GM18507 (cell line): ENCODE data around the gene TXNIP.
"Not testable (repeated sequence)": the region's sequence is repeated elsewhere in the genome, so short reads cannot be mapped to it uniquely, and the experiment has no call there.

Source experiments
- DNase-seq: peaks from one replicate; pipeline ENCODE4 v3.0.0; 2011; ENCODE audit warnings: low read depth; ENCODE audit not compliant: insufficient read length; ENCODE audit errors: extremely low spot score
- FAIRE-seq: peaks from 2 replicates; lab custom pipeline; 2011; peaks lifted over from hg19 to GRCh38; lab: Jason Lieb, UNC

Gene TXNIP, protein sequence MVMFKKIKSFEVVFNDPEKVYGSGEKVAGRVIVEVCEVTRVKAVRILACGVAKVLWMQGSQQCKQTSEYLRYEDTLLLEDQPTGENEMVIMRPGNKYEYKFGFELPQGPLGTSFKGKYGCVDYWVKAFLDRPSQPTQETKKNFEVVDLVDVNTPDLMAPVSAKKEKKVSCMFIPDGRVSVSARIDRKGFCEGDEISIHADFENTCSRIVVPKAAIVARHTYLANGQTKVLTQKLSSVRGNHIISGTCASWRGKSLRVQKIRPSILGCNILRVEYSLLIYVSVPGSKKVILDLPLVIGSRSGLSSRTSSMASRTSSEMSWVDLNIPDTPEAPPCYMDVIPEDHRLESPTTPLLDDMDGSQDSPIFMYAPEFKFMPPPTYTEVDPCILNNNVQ

GRCh38 chr1:145996433-145997015 is at the start of gene TXNIP:
Gene TXNIP, minus strand, starts transcription at chr1:145996579. Its CDS starts 313 bp downstream, at chr1:145996266.
- FAIRE-seq (peak; percentile 95), DNase-seq (peak; percentile 96)

DNA sequence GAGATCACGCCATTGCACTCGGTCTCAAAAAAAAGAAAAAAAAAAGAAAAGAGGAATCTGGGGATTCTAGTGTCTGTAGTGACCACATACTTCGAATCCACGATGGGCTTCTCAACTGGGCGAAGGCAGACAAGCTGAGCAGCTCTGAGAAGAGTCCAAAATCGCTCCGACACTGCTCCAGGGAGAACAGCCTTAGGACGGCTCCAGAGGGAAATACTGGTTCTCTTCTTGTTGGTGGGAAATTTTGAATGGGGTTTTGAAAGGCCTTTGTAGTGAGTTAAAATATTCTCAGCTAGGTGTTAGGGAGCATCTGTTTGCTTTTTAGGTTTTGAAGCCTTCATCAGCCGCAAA is 43.4 kb upstream of the TXNIP start:
- FAIRE-seq: no peak
- DNase-seq: no peak

DNA sequence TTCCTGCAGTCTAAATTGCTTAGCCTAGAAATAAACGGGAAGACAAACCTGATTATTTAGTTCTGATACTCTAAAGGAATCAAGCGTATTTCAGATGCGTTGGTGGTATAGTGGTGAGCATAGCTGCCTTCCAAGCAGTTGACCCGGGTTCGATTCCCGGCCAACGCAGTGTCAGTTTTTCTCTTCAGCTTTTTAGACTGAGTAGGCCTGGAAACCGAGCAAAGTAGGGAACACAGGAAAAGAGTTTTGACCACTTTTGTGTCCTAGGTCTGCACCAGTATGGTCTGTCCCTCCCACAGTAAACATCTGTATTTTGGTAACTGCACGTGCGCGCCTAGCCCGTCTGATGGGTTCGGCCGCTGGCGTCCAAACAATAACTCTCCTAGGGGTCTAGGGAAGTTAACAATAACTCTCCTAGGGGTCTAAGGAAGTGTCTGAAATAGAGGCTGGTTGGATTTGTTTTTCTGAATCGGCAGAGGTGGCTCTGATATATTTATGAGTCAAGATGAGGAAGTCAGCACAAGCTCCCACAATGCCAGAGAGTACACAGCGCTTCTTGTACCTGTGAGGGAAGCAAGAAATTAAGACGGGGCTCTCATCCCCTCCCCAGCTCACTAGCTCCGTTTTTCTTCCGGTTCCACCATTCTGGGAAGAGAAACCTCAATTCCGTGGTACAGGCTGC is 40.7 kb upstream of the TXNIP start:
- FAIRE-seq: peak; percentile 45
- no peak for DNase-seq

- no peak for DNase-seq
- FAIRE-seq: peak; percentile 70
Measured at GRCh38 chr1:146036241-146036964, 40.0 kb upstream of the TXNIP start.

DNA sequence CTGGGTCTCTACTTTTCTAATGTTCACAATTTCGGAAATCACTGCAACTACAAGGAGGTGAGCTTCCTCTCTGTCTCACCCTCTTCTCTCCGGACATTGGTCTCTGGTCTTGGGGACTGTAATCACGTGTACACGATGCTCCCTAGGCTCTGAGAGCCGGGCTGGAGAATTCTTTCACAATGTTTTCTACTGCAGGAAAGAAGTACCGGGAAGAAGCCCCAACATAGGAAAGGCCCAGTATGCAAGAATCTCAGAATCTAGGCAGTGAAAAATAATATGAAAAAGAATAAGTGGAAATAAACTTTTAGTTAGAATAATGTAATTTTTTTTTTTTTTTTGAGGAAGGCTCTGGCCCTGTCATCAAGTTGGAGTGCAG is 38.7 kb upstream of the TXNIP start:
- DNase-seq (no peak), FAIRE-seq (no peak)

GRCh38 chr1:146032631-146033219 is 36.3 kb upstream of the TXNIP start:
- FAIRE-seq: peak; percentile 45
- DNase-seq: no peak

DNA sequence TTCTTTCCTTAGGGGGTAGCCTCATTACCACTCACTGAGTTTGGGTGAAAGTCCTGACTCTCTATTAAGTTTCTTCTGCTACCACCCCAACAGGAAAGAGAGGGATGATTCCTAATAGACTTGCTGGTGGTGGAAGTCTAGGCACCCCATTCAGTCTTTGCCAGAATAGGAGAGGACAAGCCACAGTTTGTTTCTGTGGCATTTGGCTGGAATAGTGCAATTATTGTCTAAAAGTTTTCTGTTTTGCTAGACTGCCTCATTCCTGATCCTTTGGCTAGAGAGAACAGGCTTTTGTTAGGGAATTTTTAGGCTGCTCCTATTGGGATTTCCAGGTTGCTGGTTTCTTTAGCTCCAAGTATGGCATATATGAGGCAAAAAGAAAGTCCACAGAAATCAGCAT is 35.1 kb upstream of the TXNIP start:
- DNase-seq (no peak), FAIRE-seq (no peak)

DNA sequence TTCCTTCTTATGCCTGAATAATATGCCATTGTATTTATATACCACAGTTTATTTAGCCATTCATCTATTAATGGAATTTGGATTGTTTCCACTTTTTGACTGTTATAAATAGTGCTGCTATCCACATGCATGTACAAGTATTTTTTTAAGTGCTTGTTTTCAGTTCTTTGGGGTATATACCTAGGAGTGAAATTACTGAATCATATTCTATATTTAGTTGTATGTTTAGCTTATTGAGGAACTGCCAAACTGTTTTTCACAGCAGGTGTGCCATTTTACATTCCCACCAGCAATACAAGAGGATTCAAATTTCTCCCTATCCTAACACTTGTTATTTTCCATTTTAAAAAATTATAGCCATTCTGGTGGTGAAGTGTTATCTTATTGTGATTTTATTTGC is 32.7 kb upstream of the TXNIP start:
- DNase-seq: no peak
- no peak for FAIRE-seq

DNA sequence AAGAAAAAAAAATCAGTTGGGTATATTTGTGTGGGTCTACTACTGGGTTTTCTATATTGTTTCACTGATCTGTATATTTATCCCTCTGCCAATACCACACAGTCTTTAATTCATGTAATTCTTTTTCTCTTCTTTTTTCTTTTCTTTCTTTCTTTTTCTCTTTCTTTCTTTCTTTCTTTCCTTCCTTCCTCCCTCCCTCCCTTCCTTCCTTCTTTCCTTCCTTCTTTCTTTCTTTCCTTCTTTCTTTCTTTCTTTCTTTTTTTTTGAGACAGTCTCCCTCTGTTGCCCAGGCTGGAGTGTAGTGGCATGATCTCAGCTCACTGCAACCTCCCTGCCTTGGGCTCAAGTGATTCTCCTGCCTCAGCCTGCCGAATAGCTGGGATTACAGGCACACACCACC is 30.3 kb upstream of the TXNIP start:
- not testable (repeated sequence) for DNase-seq, FAIRE-seq

DNA sequence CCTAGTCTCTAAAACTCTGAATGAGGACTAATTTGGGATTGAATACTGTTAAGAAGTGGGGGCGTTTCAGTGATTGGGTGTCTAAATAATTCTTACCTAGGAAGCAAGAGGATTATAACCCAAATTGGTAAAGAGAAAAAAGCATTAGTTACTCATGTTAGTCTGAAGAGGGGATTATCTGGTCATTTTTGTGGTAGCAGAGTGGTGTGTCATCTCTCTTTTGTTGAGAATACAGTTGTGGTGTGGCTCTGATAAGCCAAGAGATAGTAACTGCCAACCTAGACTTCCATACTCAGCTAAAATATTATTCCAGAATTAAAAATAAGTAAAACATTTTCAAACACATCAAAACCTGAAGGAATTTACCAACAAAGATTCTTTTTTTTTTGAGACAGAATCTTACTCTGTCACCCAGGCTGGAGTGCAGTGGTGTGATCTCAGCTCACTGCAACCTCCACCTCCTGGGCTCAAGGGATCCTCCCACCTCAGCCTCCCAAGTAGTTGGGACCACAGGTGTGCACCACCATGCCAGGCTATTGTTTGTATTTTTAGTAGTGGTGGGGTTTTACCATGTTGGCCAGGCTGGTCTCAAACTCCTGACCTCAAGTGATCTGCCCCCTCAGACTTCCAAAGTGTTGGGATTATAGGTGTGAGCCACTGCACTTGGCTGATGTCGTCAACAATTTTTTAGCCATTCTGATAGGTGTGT is 29.6 kb upstream of the TXNIP start:
- not testable (repeated sequence) for DNase-seq, FAIRE-seq

GRCh38 chr1:146022403-146023127 is 26.2 kb upstream of the TXNIP start:
- FAIRE-seq (no peak), DNase-seq (no peak)

GRCh38 chr1:146021622-146022402 is 25.4 kb upstream of the TXNIP start, which contains the start of gene HJV:
Gene HJV, minus strand, starts transcription at chr1:146021735. Its CDS starts 1,504 bp downstream, at chr1:146020231.
- DNase-seq (no peak), FAIRE-seq (no peak)

DNA sequence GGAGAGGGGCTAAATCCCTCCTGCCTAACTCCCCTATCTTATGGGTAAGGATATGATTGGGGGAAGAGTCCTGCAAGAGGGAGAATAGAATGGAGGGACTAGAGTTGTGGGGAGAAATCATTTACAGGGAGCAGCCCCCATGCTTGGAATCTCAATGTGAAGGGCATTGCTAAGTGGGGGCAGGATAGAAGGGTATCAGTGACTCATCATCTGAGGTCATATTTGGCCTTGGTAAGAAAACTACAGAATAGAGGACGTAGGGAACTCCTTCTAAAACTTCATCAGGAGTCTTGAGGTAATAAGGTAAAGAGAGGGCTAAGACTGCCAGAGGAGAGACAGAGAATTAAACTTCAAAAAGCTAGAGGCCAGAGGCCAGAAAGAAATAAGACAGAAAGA is 24.7 kb upstream of the TXNIP start:
- no peak for DNase-seq

GRCh38 chr1:146020058-146021049 is 24.0 kb upstream of the TXNIP start:
- FAIRE-seq (no peak), DNase-seq (no peak)

More for the DNA sequence above, 24.7 kb upstream of the TXNIP start:
- FAIRE-seq: no peak

DNA sequence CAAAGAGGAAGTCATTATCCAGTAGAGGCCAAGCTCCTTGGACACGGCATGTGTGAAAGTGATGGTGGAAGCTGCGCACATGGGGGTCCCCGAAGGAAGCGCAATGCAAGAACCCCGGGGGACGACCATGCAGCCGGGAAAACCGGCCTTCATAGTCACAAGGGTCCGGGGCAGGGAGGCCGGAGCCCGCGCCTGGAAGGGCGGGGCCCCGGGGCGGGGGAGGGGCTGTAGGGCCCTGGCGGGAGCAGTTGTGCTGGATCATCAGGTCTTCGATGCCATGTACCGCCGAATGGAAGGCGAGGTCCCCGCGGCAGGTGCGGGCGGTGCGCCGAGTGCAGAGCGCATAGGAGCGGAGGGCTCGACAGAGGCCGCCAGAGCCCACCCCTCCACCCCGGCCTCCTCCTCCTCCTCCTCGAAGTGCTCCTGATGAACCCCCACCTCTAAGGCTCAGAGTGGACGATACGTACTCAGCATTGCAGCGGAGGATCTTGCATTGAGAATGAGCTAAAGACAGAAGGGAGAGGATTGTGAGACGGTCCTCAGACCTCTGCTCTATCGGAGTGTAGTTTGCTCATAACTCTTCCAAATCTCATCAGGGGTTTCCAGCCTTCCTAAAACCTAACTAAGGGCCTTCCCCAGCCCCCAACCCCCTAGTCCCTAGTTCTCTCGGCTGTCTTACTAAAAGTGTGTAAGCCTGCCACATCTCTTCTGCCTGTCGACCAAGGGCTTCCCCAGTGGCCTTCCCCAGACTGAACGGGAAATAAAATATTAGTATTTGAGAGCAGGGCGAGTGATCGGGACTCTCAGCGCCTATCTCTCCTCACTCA is 23.1 kb upstream of the TXNIP start:
- FAIRE-seq (no peak), DNase-seq (no peak)

- FAIRE-seq (no peak), DNase-seq (no peak)
Measured at GRCh38 chr1:146016891-146017290, 20.5 kb upstream of the TXNIP start.
